A549 (cell line): Measurements from ENCODE around the gene PLCH1.

Experiments used
- ELK1 ChIP-seq: fragments of 150-350 bp; IDR thresholded peaks from 2 replicates; pipeline ENCODE4 v1.6.1; 2014; ENCODE audit warnings: low read depth, mild to moderate bottlenecking, low read length
- EP300 ChIP-seq, 2 experiments: fragments of >200 bp; sonication (Bioruptor Twin); formaldehyde crosslinking; IDR thresholded peaks; 2 replicates in 1 of 2; 3 replicates in 1 of 2; pipeline ENCODE4 v1.6.1; 2016 to 2017
- JUNB ChIP-seq: fragments of >200 bp; sonication (Bioruptor Twin); formaldehyde crosslinking; IDR thresholded peaks from 2 replicates; pipeline ENCODE4 v1.6.1; 2016
- POLR2A ChIP-seq: IDR thresholded peaks from 2 replicates; pipeline ENCODE4 v1.6.1; 2012; ENCODE audit warnings: mild to moderate bottlenecking, low read length
- RAD21 ChIP-seq, 2 experiments: fragments of >200 bp in 1 of 2; sonication (Bioruptor Twin) in 1 of 2; formaldehyde crosslinking in 1 of 2; IDR thresholded peaks in 1 of 2; conservative IDR thresholded peaks in 1 of 2; 2 replicates in 1 of 2; 3 replicates in 1 of 2; pipeline ENCODE4 v1.6.1; 2012 to 2018; ENCODE audit warnings: inconsistent platforms in 1 of 2
- USF2 ChIP-seq: fragments of 450-650 bp; IDR thresholded peaks from 2 replicates; pipeline ENCODE4 v1.6.1; 2014; ENCODE audit warnings: antibody characterized with exemption
- TF ChIP-seq, protein P1 (sequence below): IDR thresholded peaks from 2 replicates; pipeline ENCODE4 v1.6.1; 2012
- TF ChIP-seq, protein P2 (sequence below): fragments of >200 bp; sonication (Bioruptor Twin); formaldehyde crosslinking; IDR thresholded peaks from 3 replicates; pipeline ENCODE4 v1.5.1; 2016

GRCh38 chr3:155339052-155339451, 405.8 kb downstream of the PLCH1 start:
- no peak for TF ChIP-seq JUNB
- TF ChIP-seq POLR2A = no peak
- TF ChIP-seq USF2 = no peak
- TF ChIP-seq, protein P1, sequence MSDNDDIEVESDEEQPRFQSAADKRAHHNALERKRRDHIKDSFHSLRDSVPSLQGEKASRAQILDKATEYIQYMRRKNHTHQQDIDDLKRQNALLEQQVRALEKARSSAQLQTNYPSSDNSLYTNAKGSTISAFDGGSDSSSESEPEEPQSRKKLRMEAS = no peak
- TF ChIP-seq, protein P2, sequence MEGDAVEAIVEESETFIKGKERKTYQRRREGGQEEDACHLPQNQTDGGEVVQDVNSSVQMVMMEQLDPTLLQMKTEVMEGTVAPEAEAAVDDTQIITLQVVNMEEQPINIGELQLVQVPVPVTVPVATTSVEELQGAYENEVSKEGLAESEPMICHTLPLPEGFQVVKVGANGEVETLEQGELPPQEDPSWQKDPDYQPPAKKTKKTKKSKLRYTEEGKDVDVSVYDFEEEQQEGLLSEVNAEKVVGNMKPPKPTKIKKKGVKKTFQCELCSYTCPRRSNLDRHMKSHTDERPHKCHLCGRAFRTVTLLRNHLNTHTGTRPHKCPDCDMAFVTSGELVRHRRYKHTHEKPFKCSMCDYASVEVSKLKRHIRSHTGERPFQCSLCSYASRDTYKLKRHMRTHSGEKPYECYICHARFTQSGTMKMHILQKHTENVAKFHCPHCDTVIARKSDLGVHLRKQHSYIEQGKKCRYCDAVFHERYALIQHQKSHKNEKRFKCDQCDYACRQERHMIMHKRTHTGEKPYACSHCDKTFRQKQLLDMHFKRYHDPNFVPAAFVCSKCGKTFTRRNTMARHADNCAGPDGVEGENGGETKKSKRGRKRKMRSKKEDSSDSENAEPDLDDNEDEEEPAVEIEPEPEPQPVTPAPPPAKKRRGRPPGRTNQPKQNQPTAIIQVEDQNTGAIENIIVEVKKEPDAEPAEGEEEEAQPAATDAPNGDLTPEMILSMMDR = no peak
- no peak for TF ChIP-seq EP300 (IDR thresholded peaks at IDR 0.05)
- no peak for TF ChIP-seq ELK1
- no peak for TF ChIP-seq RAD21 (conservative IDR thresholded peaks at IDR 0.05 in 1 of 2, IDR thresholded peaks at IDR 0.05 in 1 of 2)
